HCT116 (cell line): Measurements from ENCODE around the gene TTR. TPM values are rescaled to one million over a fixed set of nuclear protein-coding genes. Genes with fewer than 3 reads are reported as not detected.

Experiments used
- ATAC-seq: fragments of 200-7000 bp; cut with Tn5 transposase; 2 replicates; pipeline ENCODE4 v1.9.1; 2020; ENCODE audit warnings: mild to moderate bottlenecking, moderate library complexity
- BruUV-seq: library from RNA; stranded (reverse); fragments of 400-500 nt; replicated peaks from 2 replicates; lab custom pipeline; 2021; lab: Mats Ljungman, UMichigan
- CTCF ChIA-PET: fragments of 300-600 bp; sonication (Branson Sonifier 250); formaldehyde crosslinking; loops from one replicate; lab custom pipeline; 2021; ENCODE audit warnings: antibody characterized with exemption; lab: Charles Lee
- POLR2A ChIA-PET: fragments of 300-600, 350-600 bp; sonication (Branson Sonifier 250); formaldehyde crosslinking; loops from one replicate; lab custom pipeline; 2021; ENCODE audit warnings: antibody characterized with exemption; lab: Charles Lee
- RAD21 ChIA-PET, 2 experiments: fragments of 300-600 bp; sonication (Branson Sonifier 250); formaldehyde crosslinking; loops; one replicate each; lab custom pipeline; 2023; ENCODE audit warnings: low total read pairs in 2 of 2; ENCODE audit not compliant: uncharacterized antibody in 2 of 2, unreplicated experiment in 2 of 2, low non-redundant PET in 1 of 2; lab: Charles Lee
- DNase-seq: peaks from one replicate; pipeline ENCODE4 v3.0.0-alpha.2; 2010; ENCODE audit warnings: low read depth, low spot score
- H2AFZ ChIP-seq: fragments of 200-600 bp; shearing (Covaris generic), sonication (generic); 2 replicates; pipeline ENCODE4 v1.6.1; 2017; ENCODE audit warnings: low read depth, mixed run types, mixed read lengths, antibody characterized with exemption, low read length; ENCODE audit not compliant: poor library complexity, severe bottlenecking
- H3K27ac ChIP-seq: 2 replicates; pipeline ENCODE4 v1.5.1; 2012; ENCODE audit warnings: low read depth, low read length
- H3K27me3 ChIP-seq: fragments of 200-600 bp; sonication (generic); 2 replicates; pipeline ENCODE4 v1.6.1; 2016; ENCODE audit warnings: mixed run types, low read length, mixed read lengths; ENCODE audit not compliant: insufficient read depth
- H3K36me3 ChIP-seq, 2 experiments: fragments of 200-500 bp in 1 of 2; fragments of 200-600 bp in 1 of 2; sonication (Bioruptor generic) in 1 of 2; sonication (generic) in 1 of 2; 2 replicates each; pipeline versions ENCODE4 v1.5.1 to v1.6.1; 2014 to 2016; ENCODE audit warnings: low read length in 2 of 2, inconsistent platforms in 1 of 2, mixed read lengths in 1 of 2, mixed run types in 1 of 2; ENCODE audit not compliant: insufficient read depth in 2 of 2, control insufficient read depth in 1 of 2
- H3K4me1 ChIP-seq, 2 experiments: fragments of 200-600 bp in 1 of 2; sonication (generic) in 1 of 2; 2 replicates each; pipeline versions ENCODE4 v1.5.1 to v1.6.1; 2012 to 2017; ENCODE audit warnings: low read length in 2 of 2, inconsistent platforms in 1 of 2, mild to moderate bottlenecking in 1 of 2, mixed read lengths in 1 of 2, mixed run types in 1 of 2, moderate library complexity in 1 of 2; ENCODE audit not compliant: insufficient read depth in 2 of 2, control insufficient read depth in 1 of 2
- H3K4me2 ChIP-seq: fragments of 200-600 bp; sonication (generic); 2 replicates; pipeline ENCODE4 v1.6.1; 2017; ENCODE audit warnings: mixed run types, low read length, mixed read lengths
- H3K4me3 ChIP-seq, 2 experiments: fragments of 200-600 bp in 1 of 2; sonication (generic) in 1 of 2; replicated peaks in 1 of 2; 2 replicates each; pipeline ENCODE4 v1.5.1; 2011 to 2016; ENCODE audit warnings: low read length in 2 of 2, control low read depth in 1 of 2, low read depth in 1 of 2, mild to moderate bottlenecking in 1 of 2, mixed read lengths in 1 of 2, mixed run types in 1 of 2
- H3K79me2 ChIP-seq: fragments of 200-600 bp; sonication (generic); 2 replicates; pipeline ENCODE4 v1.6.1; 2017; ENCODE audit warnings: mild to moderate bottlenecking, mixed run types, low read length, moderate library complexity, mixed read lengths; ENCODE audit not compliant: insufficient read depth
- H3K9ac ChIP-seq: fragments of 200-600 bp; sonication (generic); 2 replicates; pipeline ENCODE4 v1.6.1; 2016; ENCODE audit warnings: low read length, mixed read lengths
- H3K9me2 ChIP-seq: fragments of 200-600 bp; sonication (generic), shearing (Covaris generic); 2 replicates; pipeline ENCODE4 v1.6.1; 2017; ENCODE audit warnings: mixed run types, mild to moderate bottlenecking, moderate library complexity; ENCODE audit not compliant: insufficient read depth
- H3K9me3 ChIP-seq, 2 experiments: fragments of 200-500 bp in 1 of 2; fragments of 200-600 bp in 1 of 2; sonication (Bioruptor generic) in 1 of 2; sonication (generic) in 1 of 2; 2 replicates each; pipeline ENCODE4 v1.6.1; 2014 to 2017; ENCODE audit warnings: low read length in 2 of 2, mixed read lengths in 2 of 2, inconsistent platforms in 1 of 2, low read depth in 1 of 2, mild to moderate bottlenecking in 1 of 2, mixed run types in 1 of 2, moderate library complexity in 1 of 2; ENCODE audit not compliant: control insufficient read depth in 1 of 2, insufficient read depth in 1 of 2
- H4K20me1 ChIP-seq: fragments of 200-600 bp; sonication (generic), shearing (Covaris generic); 2 replicates; pipeline ENCODE4 v1.6.1; 2017; ENCODE audit warnings: mixed run types, mild to moderate bottlenecking, moderate library complexity; ENCODE audit not compliant: insufficient read depth
- CTCF ChIP-seq, 3 experiments: fragments of 200-600 bp in 1 of 3; sonication (generic) in 1 of 3; IDR thresholded peaks in 2 of 3; conservative IDR thresholded peaks in 1 of 3; 2 replicates each; pipeline ENCODE4 v1.5.1; 2012 to 2017; ENCODE audit warnings: low read depth in 2 of 3, low read length in 2 of 3, antibody characterized with exemption in 1 of 3, borderline replicate concordance in 1 of 3, control low read depth in 1 of 3, mild to moderate bottlenecking in 1 of 3, mixed read lengths in 1 of 3, mixed run types in 1 of 3, moderate library complexity in 1 of 3; ENCODE audit not compliant: insufficient read depth in 1 of 3
- POLR2A ChIP-seq: IDR thresholded peaks from 2 replicates; pipeline ENCODE4 v1.7.0; 2011; ENCODE audit warnings: borderline replicate concordance; ENCODE audit not compliant: insufficient read depth, insufficient read length; ENCODE audit errors: extremely low read depth
- RAD21 ChIP-seq: IDR thresholded peaks from 2 replicates; pipeline ENCODE4 v1.6.1; 2012; ENCODE audit warnings: low read depth, mild to moderate bottlenecking
- REST ChIP-seq: IDR thresholded peaks from 2 replicates; pipeline ENCODE4 v1.6.1; 2012; ENCODE audit warnings: low read depth
- SIN3A ChIP-seq: IDR thresholded peaks from 2 replicates; pipeline ENCODE4 v1.6.1; 2012; ENCODE audit warnings: low read depth
- ZNF274 ChIP-seq: fragments of 200-500 bp; sonication (Bioruptor generic); IDR thresholded peaks from 2 replicates; pipeline ENCODE4 v1.6.1; 2014; ENCODE audit warnings: mild to moderate bottlenecking, low read depth, low read length, inconsistent platforms
- intact Hi-C: fragments of 100-400 bp; cut with micrococcal nuclease; formaldehyde crosslinking; loops from 2 replicates; pipeline ENCODE4 v1.10.0; 2022
- total RNA-seq: library from RNA; stranded (reverse); gene quantifications from one replicate; pipeline ENCODE4 v1.2.1, GENCODE V29; 2021; ENCODE audit not compliant: unreplicated experiment
- TF ChIP-seq, protein P1 (sequence below): IDR thresholded peaks from 2 replicates; pipeline ENCODE4 v1.6.1; 2011; ENCODE audit warnings: mild to moderate bottlenecking, low read length, moderate library complexity; ENCODE audit not compliant: insufficient replicate concordance; ENCODE audit errors: extremely low read depth
- TF ChIP-seq, protein P2 (sequence below): IDR thresholded peaks from 2 replicates; pipeline ENCODE4 v1.6.1; 2012

The TTR gene
- total RNA-seq, 1 experiment from 2014 or later: 1.2 TPM

DNA sequence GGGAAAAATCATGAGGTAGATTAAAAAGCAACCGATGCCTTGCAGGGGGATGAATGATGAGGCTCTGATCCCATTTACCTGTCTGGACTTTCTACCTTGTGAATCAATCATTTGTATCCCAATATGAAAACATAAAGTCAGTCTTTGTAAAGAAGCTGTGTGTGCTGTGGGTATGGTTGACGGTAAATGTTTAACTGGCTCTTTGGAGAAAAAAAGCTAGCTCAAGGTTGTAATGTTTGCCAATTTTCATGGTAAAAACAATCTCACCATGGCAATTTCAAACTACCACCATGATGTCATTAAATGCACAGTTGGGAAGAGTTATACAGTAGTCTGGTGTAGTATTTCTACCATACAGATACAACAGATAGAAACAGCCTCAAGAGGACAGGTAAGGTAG lies 14.6 kb downstream of the TTR start:
- H3K9me3 ChIP-seq: no peaks in the 10 kb centered on the region
- POLR2A ChIA-PET: no interaction called here
- no peaks in the 10 kb centered on the region for H3K27me3 ChIP-seq
- TF ChIP-seq ZNF274 (no peak), SIN3A (no peak), CTCF (IDR thresholded peaks at IDR 0.05 in 2 of 3, conservative IDR thresholded peaks at IDR 0.05 in 1 of 3; ENCODE audit: borderline replicate concordance in 1 of 3, insufficient read depth in 1 of 3, low read depth in 2 of 3, low read length in 2 of 3) (no peak)
- no peak for DNase-seq
- CTCF ChIA-PET: no interaction called here
- intact Hi-C loops: no loop called here
- H3K9ac ChIP-seq: no peak overlapping the region
- 0 out of 4 replicates have a peak, but pooled peaks cover 0 to 5% of the 10 kb centered on the region in 2 experiments for H3K4me1 ChIP-seq
- no peaks in the 10 kb centered on the region for H3K36me3 ChIP-seq
- no peak overlapping the region for H2AFZ ChIP-seq
- RAD21 ChIA-PET: no interaction called here
- ATAC-seq: no peak
- no peaks in the 10 kb centered on the region for H3K9me2 ChIP-seq
- no peak overlapping the region for H3K4me3 ChIP-seq
- H4K20me1 ChIP-seq: no peaks in the 10 kb centered on the region
- no TSS peak for BruUV-seq
- H3K27ac ChIP-seq: no peak overlapping the region
- no peaks in the 10 kb centered on the region for H3K79me2 ChIP-seq
- no peak overlapping the region for H3K4me2 ChIP-seq

- H3K9ac ChIP-seq: no peak overlapping the region
- no peaks in the 10 kb centered on the region for H4K20me1 ChIP-seq
- no peaks in the 10 kb centered on the region for H3K27me3 ChIP-seq
- no peak overlapping the region for H3K4me3 ChIP-seq
- RAD21 ChIA-PET: no interaction called here
- no peak for ATAC-seq
- POLR2A ChIA-PET: no interaction called here
- H3K9me3 ChIP-seq: no peaks in the 10 kb centered on the region
- intact Hi-C loops: no loop called here
- no peaks in the 10 kb centered on the region for H3K9me2 ChIP-seq
- H3K4me1 ChIP-seq: 0 out of 4 replicates have a peak, but pooled peaks cover 0 to 5% of the 10 kb centered on the region in 2 experiments
- no TSS peak for BruUV-seq
- H3K4me2 ChIP-seq: no peak overlapping the region
- CTCF ChIA-PET: no interaction called here
- no peaks in the 10 kb centered on the region for H3K36me3 ChIP-seq
- no peak for DNase-seq
- no peaks in the 10 kb centered on the region for H3K79me2 ChIP-seq
- no peak overlapping the region for H3K27ac ChIP-seq
- no peak overlapping the region for H2AFZ ChIP-seq
- TF ChIP-seq CTCF (IDR thresholded peaks at IDR 0.05 in 2 of 3, conservative IDR thresholded peaks at IDR 0.05 in 1 of 3; ENCODE audit: borderline replicate concordance in 1 of 3, insufficient read depth in 1 of 3, low read depth in 2 of 3, low read length in 2 of 3): no peak
- TF ChIP-seq, protein P1, sequence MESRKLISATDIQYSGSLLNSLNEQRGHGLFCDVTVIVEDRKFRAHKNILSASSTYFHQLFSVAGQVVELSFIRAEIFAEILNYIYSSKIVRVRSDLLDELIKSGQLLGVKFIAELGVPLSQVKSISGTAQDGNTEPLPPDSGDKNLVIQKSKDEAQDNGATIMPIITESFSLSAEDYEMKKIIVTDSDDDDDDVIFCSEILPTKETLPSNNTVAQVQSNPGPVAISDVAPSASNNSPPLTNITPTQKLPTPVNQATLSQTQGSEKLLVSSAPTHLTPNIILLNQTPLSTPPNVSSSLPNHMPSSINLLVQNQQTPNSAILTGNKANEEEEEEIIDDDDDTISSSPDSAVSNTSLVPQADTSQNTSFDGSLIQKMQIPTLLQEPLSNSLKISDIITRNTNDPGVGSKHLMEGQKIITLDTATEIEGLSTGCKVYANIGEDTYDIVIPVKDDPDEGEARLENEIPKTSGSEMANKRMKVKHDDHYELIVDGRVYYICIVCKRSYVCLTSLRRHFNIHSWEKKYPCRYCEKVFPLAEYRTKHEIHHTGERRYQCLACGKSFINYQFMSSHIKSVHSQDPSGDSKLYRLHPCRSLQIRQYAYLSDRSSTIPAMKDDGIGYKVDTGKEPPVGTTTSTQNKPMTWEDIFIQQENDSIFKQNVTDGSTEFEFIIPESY: no peak
- no peak for TF ChIP-seq REST
- TF ChIP-seq POLR2A: no peak
- no peak for TF ChIP-seq RAD21
- TF ChIP-seq, protein P2, sequence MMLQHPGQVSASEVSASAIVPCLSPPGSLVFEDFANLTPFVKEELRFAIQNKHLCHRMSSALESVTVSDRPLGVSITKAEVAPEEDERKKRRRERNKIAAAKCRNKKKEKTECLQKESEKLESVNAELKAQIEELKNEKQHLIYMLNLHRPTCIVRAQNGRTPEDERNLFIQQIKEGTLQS: no peak
These were observed 15.7 kb downstream of the TTR start for GRCh38 chr18:31607384-31607783.
